Neutrophil (primary cell): Measurements from ENCODE around the gene RSPH10B.
"Not testable (repeated sequence)": the region's sequence is repeated elsewhere in the genome, so short reads cannot be mapped to it uniquely, and the experiment has no call there.

Source experiments
- H3K27ac ChIP-seq: fragments of 200-600 bp; sonication (generic); 2 replicates; pipeline ENCODE4 v1.5.1; 2016; ENCODE audit warnings: mild to moderate bottlenecking, moderate library complexity
- H3K27me3 ChIP-seq: fragments of 200-600 bp; sonication (generic); 2 replicates; pipeline ENCODE4 v1.6.0; 2016; ENCODE audit warnings: mild to moderate bottlenecking
- H3K36me3 ChIP-seq: fragments of 200-600 bp; sonication (generic); 2 replicates; pipeline ENCODE4 v1.5.1; 2017
- H3K4me1 ChIP-seq, 2 experiments: fragments of 200-600 bp in 1 of 2; sonication (generic) in 1 of 2; 1 replicate in 1 of 2; 2 replicates in 1 of 2; pipeline versions ENCODE4 v1.5.1 to v1.6.1; 2013 to 2016; ENCODE audit warnings: low read depth in 1 of 2, low read length in 1 of 2, mild to moderate bottlenecking in 1 of 2, moderate library complexity in 1 of 2; ENCODE audit not compliant: control insufficient read depth in 1 of 2, insufficient read depth in 1 of 2
- H3K4me3 ChIP-seq, 2 experiments: fragments of 200-600 bp in 1 of 2; sonication (generic) in 1 of 2; 1 replicate in 1 of 2; 2 replicates in 1 of 2; pipeline ENCODE4 v1.5.1; 2013 to 2016; ENCODE audit warnings: low read depth in 1 of 2, low read length in 1 of 2, mild to moderate bottlenecking in 1 of 2, moderate library complexity in 1 of 2
- H3K9me3 ChIP-seq: fragments of 200-600 bp; sonication (generic); 2 replicates; pipeline ENCODE4 v1.5.1; 2016
- TF ChIP-seq, protein P1 (sequence below): fragments of 200-600 bp; sonication (generic); IDR thresholded peaks from 2 replicates; pipeline ENCODE4 v1.5.1; 2016; ENCODE audit warnings: antibody characterized with exemption

RSPH10B gene

DNA sequence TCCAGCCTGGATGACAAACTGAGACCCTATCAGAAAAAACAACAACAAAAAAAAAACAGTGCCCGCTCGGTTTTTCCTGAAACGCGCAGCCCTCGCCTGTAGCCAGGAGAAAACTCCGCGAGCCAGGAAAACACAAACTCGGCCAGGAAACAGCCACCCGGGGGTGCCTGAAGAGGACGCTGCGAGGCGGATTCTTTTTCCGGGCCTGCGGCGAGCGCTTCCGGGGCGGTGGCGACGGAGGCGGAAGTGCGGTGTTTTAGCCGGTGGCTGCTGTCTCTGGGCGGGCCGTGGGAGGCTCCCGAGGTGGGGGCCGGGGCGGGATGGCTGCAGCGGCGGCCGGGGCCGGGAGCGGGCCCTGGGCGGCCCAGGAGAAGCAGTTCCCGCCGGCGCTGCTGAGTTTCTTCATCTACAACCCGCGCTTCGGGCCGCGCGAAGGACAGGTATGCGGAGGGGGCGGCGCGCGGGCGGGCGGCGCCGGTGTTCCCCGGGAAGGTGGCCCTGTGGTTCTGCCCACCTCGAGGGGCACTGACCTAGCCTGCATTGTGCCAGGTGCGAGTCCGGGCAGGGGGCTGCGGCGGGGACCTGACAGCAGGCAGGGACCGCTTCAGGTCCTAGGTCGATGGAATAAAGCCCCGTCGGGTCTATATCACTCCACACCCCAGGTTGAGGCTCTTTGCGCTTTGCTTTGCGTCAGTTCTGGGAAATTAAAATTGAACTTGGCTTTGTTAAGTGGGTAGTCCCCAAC lies 71.8 kb downstream of the RSPH10B start, which contains the start of gene CCZ1:
Gene CCZ1 (plus strand): TSS at position 254 of the 745 bp plus-strand sequence. CDS start 67 bp downstream, at position 321.
- not testable (repeated sequence) for H3K36me3 ChIP-seq, H3K27me3 ChIP-seq, H3K4me1 ChIP-seq, H3K9me3 ChIP-seq
- peak within 1 kb of the TSS; percentile 73 for H3K27ac ChIP-seq
- TF ChIP-seq, protein P1, sequence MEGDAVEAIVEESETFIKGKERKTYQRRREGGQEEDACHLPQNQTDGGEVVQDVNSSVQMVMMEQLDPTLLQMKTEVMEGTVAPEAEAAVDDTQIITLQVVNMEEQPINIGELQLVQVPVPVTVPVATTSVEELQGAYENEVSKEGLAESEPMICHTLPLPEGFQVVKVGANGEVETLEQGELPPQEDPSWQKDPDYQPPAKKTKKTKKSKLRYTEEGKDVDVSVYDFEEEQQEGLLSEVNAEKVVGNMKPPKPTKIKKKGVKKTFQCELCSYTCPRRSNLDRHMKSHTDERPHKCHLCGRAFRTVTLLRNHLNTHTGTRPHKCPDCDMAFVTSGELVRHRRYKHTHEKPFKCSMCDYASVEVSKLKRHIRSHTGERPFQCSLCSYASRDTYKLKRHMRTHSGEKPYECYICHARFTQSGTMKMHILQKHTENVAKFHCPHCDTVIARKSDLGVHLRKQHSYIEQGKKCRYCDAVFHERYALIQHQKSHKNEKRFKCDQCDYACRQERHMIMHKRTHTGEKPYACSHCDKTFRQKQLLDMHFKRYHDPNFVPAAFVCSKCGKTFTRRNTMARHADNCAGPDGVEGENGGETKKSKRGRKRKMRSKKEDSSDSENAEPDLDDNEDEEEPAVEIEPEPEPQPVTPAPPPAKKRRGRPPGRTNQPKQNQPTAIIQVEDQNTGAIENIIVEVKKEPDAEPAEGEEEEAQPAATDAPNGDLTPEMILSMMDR: peak; percentile 40
- peak within 1 kb of the TSS; percentile 48 to 63 for H3K4me3 ChIP-seq

DNA sequence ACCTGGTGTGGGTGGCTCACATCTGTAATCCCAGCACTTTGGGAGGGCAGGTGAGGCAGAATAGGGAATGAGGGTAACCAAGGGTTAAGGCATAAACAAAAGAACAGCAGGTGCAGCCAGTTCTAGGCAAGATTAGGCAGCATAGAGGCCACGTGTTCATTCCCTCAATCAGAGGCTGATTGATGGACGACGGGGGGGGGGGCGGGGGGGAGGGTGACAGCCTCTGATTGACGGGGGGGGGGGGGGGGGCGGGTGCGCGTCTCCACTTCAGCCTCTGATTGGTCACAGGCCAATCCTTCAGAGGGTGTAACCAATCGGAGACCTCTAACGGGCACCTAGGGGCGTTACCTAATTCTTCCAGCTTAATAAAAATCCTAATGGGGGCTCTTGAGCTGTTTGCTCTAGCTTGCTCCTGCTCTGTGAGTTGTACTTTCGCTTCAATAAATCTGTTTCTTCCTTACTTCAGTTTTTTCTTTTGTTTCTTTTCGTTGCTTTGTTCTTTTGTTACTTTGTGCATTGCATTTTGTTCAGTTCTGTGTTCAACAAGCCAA lies 73.0 kb downstream of the RSPH10B start:
- not testable (repeated sequence) for H3K36me3 ChIP-seq, H3K9me3 ChIP-seq, H3K4me1 ChIP-seq, H3K27me3 ChIP-seq, H3K4me3 ChIP-seq
- H3K27ac ChIP-seq: peak overlapping the region; percentile 27

DNA sequence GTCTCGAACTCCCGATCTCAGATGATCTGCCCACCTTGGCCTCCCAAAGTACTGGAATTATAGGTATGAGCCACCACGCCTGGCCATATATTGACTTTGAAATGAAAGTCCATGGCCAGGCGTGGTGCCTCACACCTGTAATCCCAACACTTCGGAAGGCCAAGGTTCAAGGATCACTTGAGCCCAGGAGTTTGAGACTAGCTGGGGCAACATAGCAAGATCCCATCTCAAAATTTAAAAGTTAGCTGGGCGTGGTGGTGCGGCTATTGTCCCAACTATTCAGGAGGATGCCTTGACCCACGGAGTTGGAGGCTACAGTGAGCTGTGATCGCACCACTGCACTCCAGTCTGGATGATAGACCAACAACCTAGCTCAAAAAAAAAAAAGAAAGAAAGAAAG lies 78.0 kb downstream of the RSPH10B start:
- Histone ChIP-seq H3K27me3 (no peaks in the 10 kb centered on the region), H3K9me3 (no peaks in the 10 kb centered on the region), H3K27ac (no peak overlapping the region), H3K4me1 (no peaks in the 10 kb centered on the region), H3K4me3 (no peak overlapping the region), H3K36me3 (no peaks in the 10 kb centered on the region)
- TF ChIP-seq, protein P1: no peak

DNA sequence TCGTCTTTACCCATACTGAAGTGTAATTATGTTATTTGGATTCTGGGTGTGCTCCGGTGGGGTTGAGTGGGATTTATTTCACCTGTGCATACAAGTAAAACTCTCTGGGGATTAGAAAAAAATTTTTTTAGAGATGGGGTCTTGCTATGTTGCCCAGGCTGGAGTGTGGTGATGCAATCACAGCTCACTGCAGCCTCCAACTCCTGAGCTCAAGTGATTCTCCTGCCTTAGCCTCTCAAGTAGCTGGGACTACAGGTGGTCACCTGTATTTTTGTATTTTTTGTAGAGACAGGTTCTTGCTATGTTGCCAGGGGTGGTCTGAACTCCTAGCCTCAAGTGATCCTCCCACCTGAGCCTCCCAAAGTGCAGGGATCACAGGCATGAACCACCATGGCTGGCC lies 80.2 kb downstream of the RSPH10B start:
- H3K9me3 ChIP-seq, H3K4me3 ChIP-seq, H3K27me3 ChIP-seq: not testable (repeated sequence)

DNA sequence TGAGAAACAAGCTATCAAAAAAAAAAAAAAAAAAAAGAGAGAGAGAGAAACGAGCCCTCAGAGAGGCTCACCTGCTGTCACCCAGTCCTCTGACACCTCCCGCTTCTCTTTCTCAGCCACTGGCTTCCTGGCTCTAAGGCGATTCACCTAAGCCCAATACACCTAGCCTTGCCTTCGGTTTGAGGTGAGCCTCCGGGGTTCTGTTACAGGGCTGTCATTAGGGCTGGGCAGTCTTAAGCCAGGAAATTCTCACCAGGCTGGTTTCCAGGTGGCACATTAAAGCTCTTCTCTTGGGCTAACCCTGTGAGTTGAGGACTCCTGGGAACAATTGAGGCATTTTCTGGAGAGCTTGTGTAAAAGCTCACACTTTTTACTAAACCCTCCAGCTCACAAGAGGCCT lies 82.5 kb downstream of the RSPH10B start:
- not testable (repeated sequence) for H3K4me1 ChIP-seq

More for the DNA sequence above, 80.2 kb downstream of the RSPH10B start:
- not testable (repeated sequence) for H3K27ac ChIP-seq, H3K4me1 ChIP-seq, H3K36me3 ChIP-seq

DNA sequence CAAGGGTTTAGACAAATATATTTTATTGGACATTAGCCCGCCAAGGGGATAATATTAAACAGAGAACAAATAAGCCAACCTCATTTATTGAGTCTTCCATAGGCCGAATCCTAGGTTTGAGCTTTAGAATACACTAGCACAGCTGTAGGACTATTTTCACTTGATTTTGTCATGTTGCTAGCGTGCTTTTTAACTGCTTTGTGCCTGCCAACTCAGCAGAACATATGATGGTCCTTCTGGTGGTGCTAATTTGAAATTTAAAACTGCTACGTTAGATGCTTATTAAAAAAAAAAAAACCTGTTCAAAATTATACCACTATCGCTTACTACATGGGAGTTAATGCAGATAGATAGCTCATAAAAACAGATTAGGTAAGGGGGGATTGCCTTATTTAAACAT lies 86.1 kb downstream of the RSPH10B start:
- H3K27me3 ChIP-seq, H3K4me1 ChIP-seq, H3K27ac ChIP-seq, H3K4me3 ChIP-seq, H3K36me3 ChIP-seq, H3K9me3 ChIP-seq: not testable (repeated sequence)

More for the DNA sequence above, 82.5 kb downstream of the RSPH10B start:
- not testable (repeated sequence) for H3K9me3 ChIP-seq, H3K27ac ChIP-seq, H3K36me3 ChIP-seq, H3K27me3 ChIP-seq, H3K4me3 ChIP-seq

DNA sequence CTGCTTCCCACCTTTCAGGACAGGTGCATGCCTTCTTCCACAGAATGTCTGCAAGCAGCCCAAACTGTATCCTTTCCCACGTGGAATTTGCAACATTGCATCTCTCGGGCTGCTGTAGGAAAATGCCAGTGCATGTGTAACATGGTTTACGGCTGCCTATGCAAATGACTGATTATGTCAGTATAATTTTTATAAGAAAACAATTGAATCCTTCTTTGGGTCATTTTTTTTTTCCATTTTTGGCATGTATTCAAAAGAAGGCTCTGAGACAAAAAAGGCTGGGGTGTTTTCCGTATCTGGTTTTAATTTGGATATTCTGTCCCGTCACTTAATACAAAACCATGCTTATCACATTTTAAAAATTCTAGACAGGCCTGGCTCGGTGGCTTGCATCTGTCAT lies 90.4 kb downstream of the RSPH10B start:
- not testable (repeated sequence) for H3K4me3 ChIP-seq, H3K4me1 ChIP-seq, H3K27ac ChIP-seq, H3K9me3 ChIP-seq, H3K36me3 ChIP-seq, H3K27me3 ChIP-seq

DNA sequence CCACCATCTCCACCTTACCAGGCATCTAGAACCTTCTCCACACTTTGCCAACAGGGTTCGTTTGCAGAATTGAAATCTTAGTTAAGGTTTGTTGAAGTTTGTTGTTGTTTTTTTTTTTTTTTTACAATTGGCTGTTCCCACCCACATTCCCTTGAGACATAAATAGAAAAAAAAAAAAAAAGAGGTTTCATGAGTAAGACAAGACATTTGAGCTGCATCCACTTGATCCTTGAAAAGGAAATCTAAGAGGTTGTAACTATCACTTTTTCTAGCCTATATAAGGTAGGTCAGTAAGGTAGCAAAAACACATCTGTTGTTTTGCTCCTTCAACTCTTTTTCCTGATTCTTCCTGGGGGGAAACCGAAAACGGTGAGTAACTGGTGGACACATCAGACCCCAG lies 90.9 kb downstream of the RSPH10B start:
- H3K27me3 ChIP-seq, H3K27ac ChIP-seq, H3K4me3 ChIP-seq, H3K36me3 ChIP-seq, H3K4me1 ChIP-seq, H3K9me3 ChIP-seq: not testable (repeated sequence)
